Right ventricle myocardium superior (tissue), 1 donor: ENCODE results near the gene SYT1. TPM values are rescaled to one million over a fixed set of nuclear protein-coding genes. Genes with fewer than 3 reads are reported as not detected.
A peak's percentile ranks its signal among the peaks of the same experiment; 100 is the strongest.

Experiments used
- ATAC-seq: fragments of 200-7000 bp; cut with Tn5 transposase; one replicate; pipeline ENCODE4 v1.9.1; 2020; ENCODE audit warnings: mild to moderate bottlenecking; ENCODE audit not compliant: poor library complexity
- DNase-seq: peaks from one replicate; pipeline ENCODE4 v3.0.0-alpha.2; 2020
- intact Hi-C: fragments of 100-400 bp; cut with DNase I; formaldehyde crosslinking; loops from one replicate; pipeline ENCODE4 v1.11.2; 2022
- total RNA-seq: library from RNA; stranded (reverse); fragmentation: NEBNext Ultra II Directional; extraction: Animal tissue kit (Norgen Biotek cat#: 25700); gene quantifications from one replicate; pipeline ENCODE4 v1.2.1, GENCODE V29; 2021
- donor health status: DM: no; HTN: yes; CAD: no; lungs with severe emphysema.

SYT1 gene
- total RNA-seq, 1 donor from 2014 or later, result 0.38 TPM

DNA sequence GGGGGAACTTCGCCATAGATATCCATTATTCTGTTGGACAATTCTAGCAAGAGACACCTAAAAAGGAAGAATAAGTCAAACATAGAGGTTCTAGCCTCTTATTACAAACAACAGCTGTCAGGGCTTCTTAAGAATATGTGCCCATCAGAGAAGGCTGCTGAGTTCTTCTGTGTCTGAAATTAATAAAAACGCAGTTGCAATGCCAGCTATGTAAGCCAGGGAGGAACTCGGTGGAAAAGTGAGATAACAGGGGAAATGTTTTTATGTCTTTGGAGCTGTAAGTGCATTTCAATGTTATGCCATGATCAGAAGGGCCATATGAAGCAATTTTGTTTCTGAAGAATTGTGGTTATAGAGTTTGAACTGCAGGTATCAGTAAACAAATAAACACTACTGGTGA lies 95.0 kb downstream of the SYT1 start:
- intact Hi-C loops, result no loop called here
- no peak for DNase-seq
- ATAC-seq, result no peak

DNA sequence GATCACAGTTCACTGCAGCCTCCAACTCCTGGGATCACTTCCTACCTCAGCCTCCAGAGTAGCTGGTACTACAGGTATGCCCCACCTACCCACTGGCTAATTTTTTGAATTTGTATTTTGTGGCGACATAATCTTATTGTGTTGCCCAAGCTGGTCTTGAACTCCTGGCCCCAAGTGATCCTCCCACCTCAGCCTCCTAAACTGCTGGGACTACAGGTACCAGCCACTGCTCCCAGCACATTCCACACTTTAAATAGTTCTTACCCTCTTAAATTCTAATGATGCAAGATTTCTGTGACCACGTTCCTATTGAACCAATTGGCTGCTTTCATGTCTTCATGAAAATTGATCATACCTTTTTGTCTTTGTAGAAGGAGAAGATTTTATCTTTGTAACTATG lies 96.6 kb downstream of the SYT1 start:
- DNase-seq (no peak), ATAC-seq (no peak)
- intact Hi-C loops, result no loop called here

DNA sequence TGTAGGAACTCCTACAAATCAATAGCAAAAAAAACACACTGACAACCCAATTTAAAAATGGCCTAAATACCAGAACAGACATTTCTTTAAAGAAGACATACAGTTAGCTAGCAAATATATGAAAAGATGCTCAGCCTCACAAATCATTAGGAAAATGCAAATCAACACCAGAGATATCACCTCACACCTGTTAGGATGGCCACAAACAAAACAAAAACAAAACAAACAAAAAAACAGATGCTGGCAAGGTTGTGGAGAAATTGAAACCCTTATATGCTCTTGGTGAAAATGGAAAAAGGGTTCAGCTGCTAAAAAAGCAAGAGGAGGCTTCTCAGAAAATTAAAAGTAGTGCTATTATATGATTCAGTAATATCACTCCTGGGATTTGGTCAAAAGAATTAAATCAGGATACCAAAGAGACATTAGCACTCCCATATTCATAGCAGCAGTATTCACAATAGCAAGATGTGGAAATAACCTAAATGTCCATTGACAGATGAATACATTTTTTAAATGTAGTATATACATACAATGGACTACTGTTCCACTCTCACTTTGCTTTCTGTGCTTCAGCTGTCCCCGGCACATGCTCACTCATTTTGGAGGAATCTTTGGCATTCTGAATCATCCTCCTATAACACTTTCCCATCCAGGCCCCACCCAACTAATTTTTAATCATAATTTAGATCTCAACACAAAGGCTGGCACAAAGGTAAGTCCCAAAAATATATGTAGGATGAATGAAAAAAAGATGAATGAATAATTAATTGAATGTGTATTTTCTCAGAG lies 99.1 kb downstream of the SYT1 start:
- DNase-seq, result no peak
- ATAC-seq, result no peak
- intact Hi-C loops, result no loop called here

DNA sequence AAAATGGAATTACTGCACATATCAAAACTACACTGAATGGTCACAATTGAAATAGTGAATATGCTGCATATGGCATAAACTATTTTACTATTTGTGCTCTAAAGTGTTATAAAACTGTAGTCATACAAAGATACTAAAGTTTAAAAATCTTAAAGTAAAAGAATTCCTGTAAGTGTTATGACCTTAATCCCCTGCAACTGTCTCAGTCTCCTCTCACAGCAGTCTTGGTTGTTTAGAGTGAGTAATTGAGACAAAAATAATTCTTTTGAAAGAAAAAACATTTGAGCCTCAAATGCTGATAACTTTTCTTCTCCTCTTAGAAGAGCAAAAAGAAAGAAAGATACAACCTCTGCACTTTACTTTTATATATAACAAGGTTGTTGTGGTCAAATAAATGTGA lies 99.9 kb downstream of the SYT1 start:
- DNase-seq (no peak), ATAC-seq (no peak)
- intact Hi-C loops, result no loop called here

DNA sequence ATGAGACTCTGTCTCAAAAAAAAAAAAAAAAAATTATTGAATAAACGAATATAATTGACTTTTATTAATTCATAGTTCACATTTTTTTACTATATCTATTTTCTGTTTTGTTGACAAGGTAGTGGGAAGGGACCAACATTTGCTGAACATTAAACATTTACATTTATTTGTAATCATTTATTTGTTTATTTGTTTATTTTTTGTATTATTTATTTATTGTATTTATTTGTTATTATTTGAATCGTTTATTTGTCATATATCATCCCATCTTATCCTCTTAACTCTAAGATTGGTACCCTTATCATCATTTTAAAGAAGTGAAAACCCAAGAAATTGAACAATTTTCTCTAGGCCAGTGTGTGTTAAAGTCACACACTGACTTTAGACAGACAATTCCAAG lies 101.5 kb downstream of the SYT1 start:
- no peak for DNase-seq
- no peak for ATAC-seq
- intact Hi-C loops, result no loop called here

DNA sequence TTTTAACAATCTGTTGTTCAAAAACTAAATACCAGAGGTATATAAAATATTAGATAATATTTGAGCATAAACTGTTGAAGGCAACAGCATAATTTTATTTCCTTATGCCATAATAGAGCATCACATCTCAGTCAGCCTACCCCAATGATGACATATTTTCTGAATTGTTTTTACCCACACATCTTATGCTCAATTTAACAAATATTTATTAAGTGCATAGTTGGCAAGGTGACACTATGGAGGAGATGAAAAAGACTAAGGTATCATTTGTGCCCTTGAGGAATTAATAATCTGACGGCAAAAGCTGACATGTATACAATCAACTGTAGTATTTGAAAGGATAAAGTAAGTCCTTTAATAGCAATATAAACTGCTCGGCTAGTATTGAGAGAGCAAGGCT lies 102.4 kb downstream of the SYT1 start:
- intact Hi-C loops, result no loop called here
- DNase-seq (no peak), ATAC-seq (no peak)

DNA sequence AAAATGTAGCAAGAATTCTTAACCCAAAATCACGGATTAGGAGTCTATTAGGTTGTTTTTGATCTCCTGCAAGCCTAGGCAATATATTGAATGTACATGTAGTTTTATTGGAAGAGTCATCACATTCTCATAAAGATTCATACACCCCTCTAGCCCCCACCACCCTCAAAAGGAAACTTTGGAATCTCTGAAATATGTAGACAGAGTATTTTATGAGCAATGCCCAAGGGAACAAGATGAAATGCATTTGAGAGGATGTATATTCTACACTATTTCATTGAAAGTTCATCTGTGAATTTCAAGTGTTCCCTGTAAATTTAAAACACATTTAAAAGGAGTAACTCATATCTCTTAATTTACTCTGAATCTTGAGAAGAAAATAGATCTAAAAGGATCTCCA lies 103.7 kb downstream of the SYT1 start:
- ATAC-seq, result no peak
- DNase-seq, result no peak
- intact Hi-C loops, result no loop called here

DNA sequence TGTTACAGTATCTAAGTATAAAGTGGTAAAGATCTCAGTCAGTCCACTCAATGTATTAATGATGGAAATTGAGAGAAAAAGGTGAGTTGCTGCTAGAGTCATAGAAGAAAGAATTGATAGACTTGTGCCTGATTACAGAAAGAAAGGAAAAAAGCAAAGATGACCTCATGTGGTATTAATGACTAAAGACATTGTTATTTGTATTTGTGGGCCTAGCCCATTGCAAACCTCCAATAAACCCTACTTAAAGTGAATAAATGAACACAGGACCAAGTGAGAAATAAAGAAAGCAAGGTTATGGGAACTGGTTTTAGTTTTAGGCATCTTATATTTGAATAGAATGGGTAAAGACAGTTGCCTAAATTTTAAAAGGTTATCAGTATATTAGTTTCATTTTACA lies 105.5 kb downstream of the SYT1 start:
- ATAC-seq (no peak), DNase-seq (no peak)
- intact Hi-C loops, result no loop called here

DNA sequence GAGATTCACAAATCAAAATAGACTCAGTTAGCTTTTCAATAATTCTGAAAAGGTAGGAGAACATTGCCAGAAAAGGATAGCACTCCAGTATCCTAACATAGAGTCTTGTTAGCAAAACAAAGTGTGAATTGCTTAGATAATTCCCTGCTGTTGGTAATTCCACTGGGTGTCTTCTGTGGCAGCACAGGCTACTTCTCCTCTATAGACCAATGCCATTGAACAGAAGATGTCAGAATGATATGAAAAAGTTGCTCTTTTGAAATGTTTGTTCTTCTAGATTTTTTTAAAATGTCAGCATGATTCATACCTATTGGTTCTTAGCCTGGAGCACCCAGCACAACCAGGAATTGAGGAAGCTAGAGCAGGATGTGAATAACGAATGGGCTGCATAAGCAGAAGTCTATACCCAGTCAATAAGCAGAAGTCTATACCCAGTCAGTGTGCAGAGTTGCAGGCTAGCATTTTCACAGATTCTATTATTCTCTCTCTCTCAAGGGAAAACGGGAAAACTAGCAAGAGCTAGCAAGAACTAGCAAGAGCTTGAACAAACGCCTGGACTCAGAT lies 112.8 kb downstream of the SYT1 start:
- no peak for DNase-seq
- ATAC-seq, result peak; percentile 71
- intact Hi-C loops, result no loop called here

DNA sequence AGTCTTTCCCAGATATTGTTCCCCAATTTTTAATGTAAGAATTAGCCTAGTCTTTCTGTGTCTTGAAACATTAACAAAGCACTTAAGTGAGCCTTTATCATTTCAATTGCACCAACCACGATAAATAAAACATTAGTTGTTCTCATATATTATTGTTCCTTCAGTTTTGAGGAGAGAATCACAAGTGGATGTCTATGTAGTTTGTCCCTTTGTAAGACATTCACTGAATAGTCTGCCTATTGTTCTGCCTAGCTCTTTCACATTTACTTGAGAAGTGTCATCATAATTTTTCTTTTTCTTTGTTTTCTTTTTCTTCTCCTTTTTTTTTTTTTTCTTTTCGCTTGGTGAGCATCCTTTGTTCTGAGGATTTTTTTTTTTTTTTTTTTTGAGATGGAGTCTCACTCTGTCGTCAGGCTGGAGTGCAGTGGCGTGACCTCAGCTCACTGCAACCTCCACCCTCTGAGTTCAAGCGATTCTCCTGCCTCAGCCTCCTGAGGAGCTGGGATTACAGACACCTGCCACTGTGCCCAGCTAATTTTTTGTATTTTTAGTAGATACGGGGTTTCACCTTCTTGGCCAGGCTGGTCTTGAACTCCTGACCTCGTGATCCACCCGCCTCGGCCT lies 129.7 kb downstream of the SYT1 start:
- ATAC-seq (no peak), DNase-seq (no peak)
- intact Hi-C loops, result no loop called here

DNA sequence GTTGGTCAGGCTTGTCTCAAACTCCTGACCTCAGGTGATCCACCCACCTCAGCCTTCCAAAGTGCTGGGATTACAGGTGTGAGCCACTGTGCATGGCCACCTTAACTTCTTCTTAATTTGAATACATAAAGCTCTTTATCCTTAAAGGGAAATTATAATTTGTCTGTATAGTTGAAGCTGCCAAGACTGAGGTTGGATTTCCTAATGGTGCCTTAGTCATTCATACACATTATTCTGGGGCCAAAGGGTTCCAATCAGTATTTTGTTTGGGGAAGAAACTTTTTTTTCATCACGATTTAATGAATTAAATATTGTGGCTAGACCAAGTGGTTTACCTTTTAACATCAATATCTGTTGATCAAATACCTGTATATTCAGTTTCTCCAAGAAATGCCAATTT lies 135.9 kb downstream of the SYT1 start:
- DNase-seq, result no peak
- no peak for ATAC-seq
- intact Hi-C loops, result no loop called here

DNA sequence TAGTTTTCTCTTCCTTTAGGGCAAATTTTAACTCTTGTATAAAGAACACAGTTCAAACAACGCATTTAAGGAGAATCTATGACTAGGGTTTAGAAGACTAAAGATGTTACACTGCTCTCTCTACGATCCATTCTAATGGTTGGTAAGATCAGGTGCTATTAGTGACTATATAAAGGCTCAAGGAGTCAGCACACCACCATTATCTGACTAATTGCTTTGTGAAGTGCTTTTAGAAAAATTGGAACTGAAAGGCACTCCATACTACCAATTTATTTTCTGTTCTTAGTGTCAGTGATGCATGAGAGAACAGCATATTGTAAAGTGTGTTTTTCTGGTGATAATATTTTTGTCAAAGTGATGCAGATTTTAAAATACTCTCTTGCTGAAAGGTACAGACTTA lies 136.8 kb downstream of the SYT1 start:
- intact Hi-C loops, result no loop called here
- DNase-seq (no peak), ATAC-seq (no peak)

DNA sequence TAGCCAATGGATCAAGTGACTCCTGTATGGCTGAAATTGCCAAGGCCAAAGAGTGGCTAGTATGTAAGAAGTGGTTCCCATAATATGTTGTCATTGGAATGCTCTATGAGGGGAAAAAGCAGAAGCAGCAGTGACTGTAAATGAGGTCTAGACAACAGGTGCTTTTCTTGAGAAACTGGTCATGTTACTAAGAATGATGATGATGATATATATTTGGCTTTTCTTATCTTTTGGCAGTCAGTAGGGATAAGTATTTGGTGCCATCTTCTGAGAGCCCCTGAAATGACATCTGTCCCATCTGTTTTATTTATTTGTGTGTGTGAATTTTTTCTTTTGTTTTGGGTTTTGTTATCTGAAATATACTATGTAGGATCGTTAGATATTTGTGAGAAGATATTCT lies 141.7 kb downstream of the SYT1 start:
- no peak for DNase-seq
- intact Hi-C loops, result no loop called here
- no peak for ATAC-seq

DNA sequence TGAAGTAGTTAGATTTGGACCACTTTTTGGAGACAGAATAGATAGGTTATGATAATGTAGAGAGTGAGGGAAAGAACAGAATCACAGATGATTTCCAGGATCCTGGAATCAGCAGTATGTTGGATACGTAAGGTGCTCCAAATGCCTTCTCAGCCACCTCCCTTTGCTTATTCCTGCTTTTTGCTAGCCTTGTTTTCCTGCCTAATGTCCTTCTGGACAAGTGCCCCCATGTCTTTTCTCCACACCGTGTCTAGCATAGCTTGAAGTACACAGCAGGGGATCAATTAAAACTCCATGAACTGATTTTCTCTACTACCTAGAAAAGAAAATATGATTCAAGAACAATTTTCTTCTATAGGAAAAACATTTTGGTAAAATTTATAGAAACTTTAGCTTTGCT lies 144.0 kb downstream of the SYT1 start:
- ATAC-seq (no peak), DNase-seq (no peak)
- intact Hi-C loops, result no loop called here

DNA sequence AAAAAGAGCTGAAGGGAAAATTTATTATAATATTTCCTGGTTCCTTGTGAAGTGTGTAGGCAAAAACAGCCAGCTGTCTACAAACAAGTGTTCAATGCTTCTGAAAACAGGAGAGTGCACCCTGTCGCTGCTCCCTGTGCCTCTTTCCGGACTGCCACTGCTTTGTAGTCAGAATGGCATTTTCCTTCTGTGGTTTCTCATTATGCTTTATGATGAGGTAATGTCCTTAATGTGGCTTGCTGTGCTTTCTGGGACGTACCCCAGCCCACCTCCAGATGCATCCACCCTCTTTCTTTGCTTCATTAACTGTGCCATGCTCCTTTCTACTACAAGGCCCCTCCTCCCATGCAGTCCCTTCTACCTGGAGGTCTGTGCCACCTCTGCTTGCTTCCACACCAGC lies 148.1 kb downstream of the SYT1 start:
- no peak for ATAC-seq
- DNase-seq, result no peak
- intact Hi-C loops, result no loop called here

DNA sequence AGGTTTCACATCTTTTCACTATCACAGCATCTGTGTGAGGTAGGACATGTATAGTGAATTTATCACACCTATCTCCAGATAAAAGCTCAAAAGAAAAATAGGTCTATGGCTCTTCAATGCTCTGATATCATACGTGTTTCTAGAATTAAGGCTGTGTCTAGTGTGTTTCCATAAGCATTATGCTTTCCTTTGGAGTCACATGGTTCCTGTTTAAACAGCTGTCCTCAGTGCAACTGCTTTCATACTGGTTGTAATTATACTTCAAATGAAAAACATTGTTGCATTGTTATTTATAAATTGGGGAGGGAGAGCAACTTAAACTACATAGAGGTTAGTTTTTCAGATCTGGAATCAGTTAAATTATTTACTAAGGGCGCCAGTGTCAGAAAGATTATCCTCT lies 151.6 kb downstream of the SYT1 start:
- ATAC-seq, result no peak
- intact Hi-C loops, result no loop called here
- no peak for DNase-seq

DNA sequence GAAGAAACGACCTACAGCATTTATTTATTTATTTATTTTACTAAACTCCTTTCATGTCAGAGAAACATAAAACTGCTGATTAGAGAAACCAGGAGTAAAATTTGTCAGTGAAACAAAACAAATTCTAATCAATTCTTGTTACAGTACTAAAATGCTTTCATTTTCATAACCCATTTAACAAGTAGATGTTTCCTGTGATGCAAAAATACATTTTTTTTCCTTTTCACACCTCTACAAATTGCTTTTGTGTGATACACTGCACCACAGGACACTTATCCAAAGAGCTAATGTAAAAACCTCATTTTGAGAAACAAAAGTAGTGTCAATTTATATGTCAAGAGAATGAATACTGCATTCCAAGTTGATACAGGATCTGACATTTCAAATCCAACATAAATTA lies 155.1 kb downstream of the SYT1 start:
- intact Hi-C loops, result no loop called here
- ATAC-seq (no peak), DNase-seq (no peak)

DNA sequence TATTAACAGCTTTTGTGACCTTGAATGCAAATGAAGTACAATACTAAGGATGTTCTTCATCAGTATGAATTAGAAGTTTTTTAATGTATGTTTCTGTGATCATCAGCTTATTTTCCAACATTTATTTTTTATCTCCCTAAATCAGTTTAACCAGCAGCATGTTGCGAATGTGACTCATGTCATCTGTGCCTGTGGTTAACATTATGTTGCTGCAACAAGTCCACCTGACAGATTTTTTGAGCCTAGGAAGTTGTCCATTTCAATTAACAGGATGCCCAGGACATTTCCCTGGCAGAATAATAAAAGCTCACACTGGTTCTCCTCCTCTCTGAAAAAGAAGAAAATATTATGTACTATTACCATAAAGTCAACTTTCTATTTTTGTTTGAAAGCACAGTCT lies 155.5 kb downstream of the SYT1 start:
- intact Hi-C loops, result no loop called here
- ATAC-seq (no peak), DNase-seq (no peak)

DNA sequence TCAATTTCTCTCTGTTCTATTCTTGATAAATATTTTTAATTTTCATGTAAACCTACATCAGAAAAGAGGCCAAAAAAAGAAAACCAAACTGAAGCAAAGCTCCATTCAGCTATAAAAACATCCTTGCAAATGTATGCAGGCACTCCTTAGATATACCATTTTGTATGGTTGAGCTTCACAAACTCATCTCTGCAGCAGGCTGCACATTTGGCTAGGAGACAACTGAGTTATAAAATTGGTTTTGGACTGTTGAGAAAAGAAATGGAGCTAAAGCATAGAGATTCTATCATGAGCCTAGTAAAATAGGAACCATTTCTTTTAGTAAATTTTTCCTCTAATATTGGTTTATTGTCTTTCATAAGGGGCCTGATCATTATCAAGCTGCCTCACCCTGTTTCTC lies 156.4 kb downstream of the SYT1 start:
- no peak for DNase-seq
- intact Hi-C loops, result no loop called here
- ATAC-seq, result no peak

DNA sequence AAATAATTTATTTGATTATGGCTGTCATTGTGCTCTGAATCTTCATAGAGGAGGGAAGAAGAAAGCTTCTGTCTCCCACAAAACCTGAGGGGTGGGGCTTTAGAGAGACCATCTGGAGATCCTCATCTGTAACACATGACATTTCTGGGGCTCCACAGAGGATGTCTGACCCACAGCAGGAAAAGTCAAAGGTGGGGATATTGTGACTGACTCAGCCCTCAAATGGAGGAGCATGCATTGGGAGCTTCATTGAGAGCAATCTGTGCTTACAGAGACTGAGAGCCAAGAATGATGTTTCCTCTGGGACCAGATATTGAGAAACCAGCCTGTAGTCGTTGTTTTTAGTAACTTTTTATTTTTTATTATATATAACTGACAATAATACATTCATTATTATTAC lies 158.7 kb downstream of the SYT1 start:
- DNase-seq, result no peak
- intact Hi-C loops, result no loop called here
- ATAC-seq, result peak; percentile 36

DNA sequence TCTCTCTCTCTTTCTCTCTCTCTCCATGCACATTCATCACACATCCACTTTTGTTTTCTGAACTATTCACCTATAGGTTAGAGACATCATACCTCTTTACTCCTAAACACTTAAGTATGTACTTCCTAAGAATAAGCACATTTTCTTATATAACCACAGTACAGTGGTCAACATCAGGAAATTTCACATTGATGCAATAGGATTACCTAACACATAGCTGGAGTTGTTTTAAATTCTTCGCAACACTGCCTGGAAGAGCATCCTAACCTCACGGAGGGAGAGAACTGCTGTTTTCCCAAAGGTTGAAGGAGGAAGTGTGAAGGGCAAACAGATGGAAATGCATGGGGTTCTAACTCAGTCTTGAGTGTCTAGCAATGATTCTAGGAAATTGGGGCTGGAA lies 159.2 kb downstream of the SYT1 start:
- DNase-seq (no peak), ATAC-seq (no peak)
- intact Hi-C loops, result no loop called here
